NT2/D1 (cell line): ENCODE results near the gene GALP.
A peak's percentile ranks its signal among the peaks of the same experiment; 100 is the strongest.

Source experiments
- DNase-seq: peaks from one replicate; pipeline ENCODE4 v3.0.0-alpha.2; 2011; ENCODE audit warnings: low read depth, low spot score
- H3K27me3 ChIP-seq: 2 replicates; pipeline ENCODE4 v1.6.0; 2011; ENCODE audit warnings: mild to moderate bottlenecking; ENCODE audit not compliant: insufficient read length, insufficient read depth
- H3K36me3 ChIP-seq: 2 replicates; pipeline ENCODE4 v1.6.1; 2011; ENCODE audit warnings: mild to moderate bottlenecking, low read length, mixed read lengths; ENCODE audit not compliant: insufficient read depth, insufficient read length
- H3K4me1 ChIP-seq: 2 replicates; pipeline ENCODE4 v1.5.1; 2011; ENCODE audit not compliant: insufficient read depth, insufficient read length
- H3K4me3 ChIP-seq: 2 replicates; pipeline ENCODE4 v1.5.1; 2011; ENCODE audit warnings: low read depth; ENCODE audit not compliant: insufficient read length
- H3K9ac ChIP-seq: 2 replicates; pipeline ENCODE4 v1.6.0; 2011; ENCODE audit warnings: low read depth; ENCODE audit not compliant: insufficient read length
- H3K9me3 ChIP-seq: 2 replicates; pipeline ENCODE4 v1.5.1; 2011; ENCODE audit warnings: mild to moderate bottlenecking, low read length; ENCODE audit not compliant: insufficient read depth
- SUZ12 ChIP-seq: IDR thresholded peaks from 2 replicates; pipeline ENCODE4 v1.6.1; 2011; ENCODE audit not compliant: insufficient read length, insufficient read depth; ENCODE audit errors: extremely low read depth
- YY1 ChIP-seq: IDR thresholded peaks from 2 replicates; pipeline ENCODE4 v1.6.1; 2011; ENCODE audit not compliant: insufficient read length, insufficient read depth
- ZNF274 ChIP-seq: IDR thresholded peaks from 2 replicates; pipeline ENCODE4 v1.6.1; 2011; ENCODE audit warnings: mild to moderate bottlenecking, low read depth, low read length

The GALP gene

GRCh38 chr19:56149656-56150038 is 26.2 kb upstream of the GALP start:
- TF ChIP-seq SUZ12 (no peak), YY1 (no peak), ZNF274 (no peak)
- no peak for DNase-seq
- Histone ChIP-seq H3K36me3 (peaks cover 44% of the 10 kb centered on the region), H3K9ac (no peak overlapping the region), H3K4me1 (peaks cover 1% of the 10 kb centered on the region), H3K4me3 (no peak overlapping the region), H3K27me3 (no peaks in the 10 kb centered on the region), H3K9me3 (no peaks in the 10 kb centered on the region)

- no peaks in the 10 kb centered on the region for H3K27me3 ChIP-seq
- peaks cover 3% of the 10 kb centered on the region for H3K4me1 ChIP-seq
- H3K4me3 ChIP-seq, result no peak overlapping the region
- H3K9me3 ChIP-seq, result no peaks in the 10 kb centered on the region
- no peak overlapping the region for H3K9ac ChIP-seq
- TF ChIP-seq YY1, result no peak
- TF ChIP-seq ZNF274, result no peak
- TF ChIP-seq SUZ12, result no peak
- H3K36me3 ChIP-seq, result peaks cover 48% of the 10 kb centered on the region
- no peak for DNase-seq
Observed at GRCh38 chr19:56150358-56150757, 25.4 kb upstream of the GALP start.

GRCh38 chr19:56152644-56153043 is 23.2 kb upstream of the GALP start:
- Histone ChIP-seq H3K9me3 (no peaks in the 10 kb centered on the region), H3K9ac (no peak overlapping the region), H3K4me3 (no peak overlapping the region), H3K4me1 (peaks cover 3% of the 10 kb centered on the region), H3K36me3 (peaks cover 43% of the 10 kb centered on the region), H3K27me3 (no peaks in the 10 kb centered on the region)
- DNase-seq, result no peak
- no peak for TF ChIP-seq YY1
- no peak for TF ChIP-seq ZNF274
- no peak for TF ChIP-seq SUZ12

- TF ChIP-seq YY1 (no peak), ZNF274 (no peak), SUZ12 (no peak)
- no peak overlapping the region for H3K9ac ChIP-seq
- H3K9me3 ChIP-seq, result no peaks in the 10 kb centered on the region
- DNase-seq, result no peak
- no peaks in the 10 kb centered on the region for H3K27me3 ChIP-seq
- peaks cover 3% of the 10 kb centered on the region for H3K4me1 ChIP-seq
- H3K36me3 ChIP-seq, result peaks cover 39% of the 10 kb centered on the region
- no peak overlapping the region for H3K4me3 ChIP-seq
Observed at GRCh38 chr19:56153507-56153906, 22.3 kb upstream of the GALP start.

- Histone ChIP-seq H3K4me1 (peaks cover 3% of the 10 kb centered on the region), H3K27me3 (no peaks in the 10 kb centered on the region), H3K9ac (peak overlapping the region; percentile 25), H3K9me3 (no peaks in the 10 kb centered on the region), H3K36me3 (peaks cover 45% of the 10 kb centered on the region), H3K4me3 (no peak overlapping the region)
- TF ChIP-seq YY1 (no peak), SUZ12 (no peak), ZNF274 (no peak)
- no peak for DNase-seq
Observed at GRCh38 chr19:56155124-56155687, 20.6 kb upstream of the GALP start.

- Histone ChIP-seq H3K9ac (no peak overlapping the region), H3K36me3 (peaks cover 58% of the 10 kb centered on the region), H3K9me3 (no peaks in the 10 kb centered on the region), H3K4me1 (peaks cover 3% of the 10 kb centered on the region), H3K4me3 (no peak overlapping the region), H3K27me3 (no peaks in the 10 kb centered on the region)
- TF ChIP-seq YY1, result no peak
- no peak for TF ChIP-seq ZNF274
- TF ChIP-seq SUZ12, result no peak
- no peak for DNase-seq
Observed at GRCh38 chr19:56156768-56157167, 19.0 kb upstream of the GALP start.

GRCh38 chr19:56158170-56158757 is 17.5 kb upstream of the GALP start:
- Histone ChIP-seq H3K36me3 (peaks cover 68% of the 10 kb centered on the region), H3K4me1 (peaks cover 3% of the 10 kb centered on the region), H3K9me3 (no peaks in the 10 kb centered on the region), H3K27me3 (no peaks in the 10 kb centered on the region), H3K4me3 (no peak overlapping the region), H3K9ac (no peak overlapping the region)
- DNase-seq, result no peak
- no peak for TF ChIP-seq ZNF274
- TF ChIP-seq YY1, result no peak
- TF ChIP-seq SUZ12, result no peak
